ENCODE results near the gene KRTAP2-1.
"Not testable (repeated sequence)": the region's sequence is repeated elsewhere in the genome, so short reads cannot be mapped to it uniquely, and the experiment has no call there.

KRTAP2-1 gene

DNA sequence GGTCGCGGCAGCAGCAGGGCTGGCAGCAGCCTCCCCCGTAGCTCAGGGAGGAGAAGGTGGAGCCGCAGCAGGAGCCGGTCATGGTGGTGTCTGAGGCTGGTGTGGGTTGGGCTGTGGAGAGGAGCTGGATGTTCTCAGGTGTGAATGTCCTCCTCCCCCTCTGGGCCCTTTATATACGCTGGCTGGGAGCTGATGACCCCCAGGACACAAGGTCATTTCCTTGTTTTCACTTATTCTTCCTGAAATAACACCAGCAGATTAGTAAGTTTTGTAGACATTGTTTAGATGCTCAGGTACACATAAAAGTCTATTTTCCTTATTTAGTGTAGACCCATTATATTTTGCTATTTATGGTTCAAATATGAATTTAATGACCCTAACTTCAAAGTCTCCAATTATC is 8.0 kb upstream of the KRTAP2-1 start, which contains the start of gene KRTAP2-2:
Gene KRTAP2-2, minus strand, starts transcription at position 101 of the 400 bp plus-strand sequence. Its CDS starts 19 bp downstream, at position 82.
- not testable (repeated sequence) for DNase-seq

DNA sequence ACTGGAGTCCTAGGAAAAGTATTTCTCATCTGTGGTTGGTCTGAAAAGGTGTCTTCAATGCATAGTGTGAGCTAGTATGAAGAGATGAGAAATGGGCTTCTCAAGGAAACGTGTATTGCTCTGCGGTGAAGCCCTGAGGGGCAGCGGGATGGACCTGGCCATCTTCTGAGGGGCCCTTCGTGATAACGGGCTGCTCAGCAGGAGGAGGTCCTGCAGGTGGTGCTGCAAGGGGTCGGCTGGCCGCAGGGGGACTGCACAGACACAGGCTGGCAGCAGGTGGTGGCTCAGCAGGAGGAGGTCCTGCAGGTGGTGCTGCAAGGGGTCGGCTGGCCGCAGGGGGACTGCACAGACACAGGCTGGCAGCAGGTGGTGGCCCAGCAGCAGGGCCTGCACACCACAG is 7.4 kb upstream of the KRTAP2-1 start:
- DNase-seq, result not testable (repeated sequence)

DNA sequence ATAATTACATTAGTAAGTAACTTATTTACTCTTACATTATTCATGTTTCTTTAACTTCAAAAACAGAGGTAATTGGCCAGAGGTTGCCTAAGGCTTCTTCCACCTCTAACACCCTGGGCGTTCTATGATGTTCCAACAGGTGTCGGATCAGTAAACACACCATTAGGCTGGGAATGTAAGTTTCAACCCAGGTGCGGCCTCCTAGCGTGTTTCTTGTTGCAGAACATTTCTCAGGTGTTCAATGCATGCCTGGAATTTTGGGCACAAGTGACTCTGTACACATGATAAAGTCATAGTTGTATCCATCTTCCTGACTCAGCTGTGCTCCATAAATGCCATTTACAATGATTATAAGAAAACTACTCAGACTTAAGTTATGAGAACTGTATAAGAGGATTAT is 6.9 kb upstream of the KRTAP2-1 start:
- no peak for DNase-seq

DNA sequence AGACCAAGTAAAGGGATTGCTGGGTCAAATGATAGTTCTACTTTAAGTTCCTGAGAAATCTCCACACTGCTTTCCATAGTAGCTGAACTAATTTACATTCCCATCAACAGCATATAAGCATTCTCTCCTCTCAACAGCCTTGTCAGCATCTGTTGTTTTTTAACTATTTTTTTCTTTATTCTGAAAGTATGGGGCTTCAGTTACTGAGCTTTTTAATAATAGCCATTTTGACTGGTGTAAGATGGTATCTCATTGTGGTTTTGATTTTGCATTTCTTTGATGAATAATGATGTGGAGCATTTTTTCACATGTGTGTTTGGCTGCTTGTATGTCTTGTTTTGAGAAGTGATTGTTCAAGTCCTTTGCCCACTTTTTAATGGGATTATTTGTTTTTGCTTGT is 5.5 kb upstream of the KRTAP2-1 start:
- DNase-seq, result no peak

DNA sequence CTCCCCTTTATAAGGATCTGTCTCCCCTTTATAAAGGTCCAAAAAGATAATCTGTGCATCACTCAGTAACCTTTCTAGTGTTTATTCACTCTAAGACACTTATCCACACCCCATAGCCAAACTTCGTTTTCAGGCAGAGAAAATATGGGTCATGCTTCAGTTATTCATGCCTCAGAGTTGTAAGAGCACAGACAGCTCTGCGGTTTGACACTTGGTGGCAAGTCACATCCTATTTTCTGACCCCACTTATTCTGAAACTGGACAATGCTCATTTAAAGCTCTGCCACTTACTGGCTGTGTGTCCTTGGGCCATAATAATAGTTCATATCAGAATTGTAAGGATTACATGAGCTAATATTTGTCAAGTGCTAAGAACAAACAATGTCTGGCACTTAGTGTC is 2.0 kb upstream of the KRTAP2-1 start:
- DNase-seq, result no peak

DNA sequence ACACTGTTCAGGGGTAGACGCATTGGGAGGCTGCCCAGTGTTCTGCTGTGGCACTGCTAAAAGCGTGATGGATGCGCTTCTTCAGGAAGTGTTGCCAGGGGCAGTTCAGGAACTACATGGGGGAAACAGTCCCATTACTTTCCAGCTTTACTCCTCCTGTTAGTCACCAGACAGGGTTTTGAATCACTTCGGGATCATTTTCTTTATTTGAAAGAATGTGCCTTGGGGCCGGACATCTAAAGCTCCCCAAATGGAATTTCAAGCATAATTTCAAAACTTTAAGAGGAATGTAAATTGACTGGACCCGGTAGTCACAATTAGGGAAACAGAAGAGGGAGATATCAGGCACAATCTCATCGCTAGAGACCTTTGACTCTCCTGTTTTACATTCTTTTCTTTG is 1.3 kb upstream of the KRTAP2-1 start:
- DNase-seq, result no peak

DNA sequence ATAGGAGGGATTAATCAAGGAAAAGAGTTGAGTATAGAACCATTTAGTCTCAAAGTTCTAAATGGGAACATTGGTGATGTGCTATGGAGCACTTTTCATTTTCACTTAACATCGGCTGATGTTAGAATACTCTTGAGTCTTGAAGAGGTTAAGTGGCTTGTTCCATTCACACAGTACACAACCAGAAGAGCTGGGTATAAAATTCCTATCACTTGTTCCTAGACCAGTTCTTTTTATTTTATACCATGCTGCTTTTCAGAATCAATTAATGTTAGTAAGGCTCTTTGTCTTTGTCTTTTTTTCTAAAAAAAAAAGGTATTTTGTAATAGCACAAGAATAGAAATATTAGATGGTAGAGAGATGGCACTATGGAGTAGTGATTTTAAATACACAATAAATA is 4.2 kb downstream of the KRTAP2-1 start:
- DNase-seq, result no peak

DNA sequence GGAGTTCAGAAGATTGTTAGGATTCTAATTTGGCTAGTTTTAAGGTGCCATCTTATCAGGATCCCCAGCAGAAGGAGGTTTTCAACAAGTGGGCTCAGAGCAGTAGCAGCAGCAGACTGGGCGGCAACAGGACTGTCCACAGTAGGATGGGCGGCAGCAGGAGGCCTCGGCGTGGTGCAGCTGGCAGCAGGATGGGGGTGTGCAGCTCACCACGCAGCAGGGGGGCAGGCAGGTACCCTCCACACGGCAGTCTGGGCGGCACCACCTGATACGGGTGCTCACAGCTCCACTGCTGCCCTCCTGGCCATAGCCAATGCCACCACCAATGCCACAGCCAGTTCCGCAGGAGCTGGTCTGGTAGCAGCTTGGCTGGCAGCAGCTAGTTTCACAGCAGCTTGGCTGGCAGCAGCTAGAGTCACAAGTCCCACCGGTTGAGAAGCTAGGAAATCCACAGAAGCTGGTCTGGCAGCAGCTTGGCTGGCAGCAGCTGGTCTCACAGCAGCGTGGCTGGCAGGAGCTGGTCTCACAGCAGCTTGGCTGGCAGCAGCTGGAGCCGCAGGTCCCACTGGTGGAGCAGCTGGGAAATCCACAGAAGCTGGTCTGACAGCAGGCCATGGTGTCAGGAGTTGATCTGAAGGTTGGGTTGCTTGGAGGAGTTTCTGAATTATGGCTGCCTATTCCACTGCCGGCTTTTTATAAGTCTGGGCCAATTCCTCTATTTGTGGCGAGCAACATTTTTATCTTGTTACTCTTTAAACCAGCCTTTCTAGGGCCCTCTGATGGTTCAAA is 6.1 kb downstream of the KRTAP2-1 start, which contains the start of gene KRTAP1-1:
Gene KRTAP1-1, minus strand, starts transcription at position 668 of the 789 bp plus-strand sequence. Its CDS starts 53 bp downstream, at position 615.
- not testable (repeated sequence) for DNase-seq

DNA sequence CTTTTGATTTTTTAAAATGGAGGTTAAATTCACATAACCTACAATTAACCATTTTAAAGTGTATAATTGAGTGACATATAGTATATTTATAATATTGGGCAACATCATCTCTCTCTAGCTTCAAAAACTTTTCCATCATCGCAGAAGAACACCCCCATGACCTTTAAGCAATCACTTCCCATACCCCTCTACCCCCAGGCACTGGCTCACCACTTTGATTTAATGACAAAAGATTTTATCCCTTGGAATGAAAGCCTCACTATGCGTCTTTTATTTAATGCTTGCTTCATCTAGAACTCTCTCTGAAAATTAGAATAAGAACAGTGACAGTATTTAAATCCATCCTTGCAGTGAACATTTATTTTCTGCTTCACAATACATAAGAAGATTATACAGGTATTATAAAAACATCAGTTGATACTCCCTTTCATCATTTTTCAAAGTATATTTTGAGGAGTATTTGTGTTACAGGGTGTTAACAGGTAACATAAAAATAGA is 9.2 kb downstream of the KRTAP2-1 start:
- DNase-seq, result no peak

DNA sequence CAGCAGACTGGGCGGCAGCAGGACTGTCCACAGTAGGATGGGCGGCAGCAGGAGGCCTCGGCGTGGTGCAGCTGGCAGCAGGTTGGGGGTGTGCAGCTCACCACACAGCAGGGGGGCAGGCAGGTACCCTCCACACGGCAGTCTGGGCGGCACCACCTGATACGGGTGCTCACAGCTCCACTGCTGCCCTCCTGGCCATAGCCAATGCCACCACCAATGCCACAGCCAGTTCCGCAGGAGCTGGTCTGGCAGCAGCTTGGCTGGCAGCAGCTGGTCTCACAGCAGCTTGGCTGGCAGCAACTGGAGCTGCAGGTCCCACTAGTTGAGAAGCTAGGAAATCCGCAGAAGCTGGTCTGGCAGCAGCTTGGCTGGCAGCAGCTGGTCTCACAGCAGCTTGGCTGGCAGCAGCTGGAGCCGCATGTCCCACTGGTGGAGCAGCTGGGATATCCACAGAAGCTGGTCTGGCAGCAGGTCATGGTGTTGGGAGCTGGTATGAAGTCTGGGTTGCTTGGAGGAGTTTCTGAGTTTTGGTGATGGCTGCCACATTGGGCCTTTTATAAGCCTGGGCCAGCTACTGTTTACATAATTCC is 12.7 kb downstream of the KRTAP2-1 start, which contains the start of gene KRTAP1-3:
Gene KRTAP1-3, minus strand, starts transcription at position 529 of the 590 bp plus-strand sequence. Its CDS starts 53 bp downstream, at position 476.
- not testable (repeated sequence) for DNase-seq

DNA sequence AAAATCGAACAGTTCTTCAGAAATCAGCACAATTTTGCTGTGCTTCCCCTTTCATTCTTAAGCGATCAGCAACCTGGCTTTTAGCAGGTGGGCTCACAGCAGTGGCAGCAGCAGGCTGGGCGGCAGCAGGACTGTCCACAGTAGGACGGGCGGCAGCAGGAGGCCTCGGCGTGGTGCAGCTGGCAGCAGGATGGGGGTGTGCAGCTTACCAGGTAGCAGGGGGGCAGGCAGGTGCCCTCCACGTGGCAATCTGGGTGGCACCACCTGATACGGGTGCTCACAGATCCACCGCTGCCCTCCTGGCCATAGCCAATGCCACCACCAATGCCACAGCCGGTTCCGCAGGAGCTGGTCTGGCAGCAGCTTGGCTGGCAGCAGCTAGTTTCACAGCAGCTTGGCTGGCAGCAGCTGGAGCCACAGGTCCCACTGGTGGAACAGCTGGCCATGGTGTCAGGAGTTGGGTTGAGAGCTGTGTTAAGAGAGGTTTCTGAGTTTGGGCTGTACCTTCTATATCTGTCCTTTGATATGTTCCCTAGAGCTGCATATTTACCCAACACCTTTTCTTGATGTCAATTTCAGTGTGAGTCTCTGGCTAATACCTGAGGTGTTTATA is 17.4 kb downstream of the KRTAP2-1 start, which contains the start of gene KRTAP1-4:
Gene KRTAP1-4, minus strand, starts transcription at position 563 of the 613 bp plus-strand sequence. Its CDS starts 117 bp downstream, at position 446.
- no peak for DNase-seq

DNA sequence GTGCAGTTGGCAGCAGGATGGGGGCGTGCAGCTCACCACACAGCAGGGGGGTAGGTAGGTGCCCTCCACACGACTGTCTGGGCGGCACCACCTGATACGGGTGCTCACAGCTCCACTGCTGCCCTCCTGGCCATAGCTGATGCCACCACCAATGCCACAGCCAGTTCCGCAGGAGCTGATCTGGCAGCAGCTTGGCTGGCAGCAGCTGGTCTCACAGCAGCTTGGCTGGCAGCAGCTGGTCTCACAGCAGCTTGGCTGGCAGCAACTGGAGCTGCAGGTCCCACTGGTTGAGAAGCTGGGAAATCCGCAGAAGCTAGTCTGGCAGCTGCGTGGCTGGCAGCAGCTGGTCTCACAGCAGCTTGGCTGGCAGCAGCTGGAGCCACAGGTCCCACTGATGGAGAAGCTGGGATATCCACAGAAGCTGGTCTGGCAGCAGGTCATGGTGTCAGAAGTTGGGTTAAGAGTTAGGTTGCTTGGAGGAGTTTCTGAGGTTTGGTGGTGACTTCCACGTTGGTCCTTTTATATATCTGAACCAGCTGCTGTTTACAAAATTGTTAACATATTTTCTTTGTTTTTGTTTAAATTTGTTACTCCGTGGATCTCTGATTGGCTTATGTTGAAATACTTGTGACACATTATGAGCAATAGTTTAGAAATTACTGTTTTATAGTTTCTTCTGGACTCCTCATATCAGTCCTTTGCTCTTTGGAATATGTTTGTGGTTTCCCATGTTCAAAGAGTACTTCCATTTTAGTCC is 20.2 kb downstream of the KRTAP2-1 start, which contains the start of gene KRTAP1-5:
Gene KRTAP1-5, minus strand, starts transcription at position 494 of the 757 bp plus-strand sequence. Its CDS starts 53 bp downstream, at position 441.
- no peak for DNase-seq

DNA sequence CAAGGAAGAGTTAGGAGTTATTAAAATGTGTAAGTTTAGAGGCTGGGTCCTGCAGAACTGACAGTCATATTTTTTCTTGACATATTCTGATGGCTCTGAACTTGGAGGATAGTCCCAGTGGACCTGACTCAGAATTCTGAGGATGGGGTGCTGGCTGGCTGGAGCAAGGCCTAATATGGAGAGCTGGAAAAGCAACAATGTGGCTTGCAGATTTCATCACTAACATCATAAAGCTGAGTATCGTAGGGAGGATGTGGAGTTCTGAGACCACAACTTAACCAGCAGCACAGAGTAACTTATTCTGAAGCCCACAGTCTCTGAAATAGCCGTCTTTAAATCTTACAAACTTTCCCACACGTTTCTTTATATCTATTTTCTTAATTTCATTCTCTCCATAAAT is 22.4 kb downstream of the KRTAP2-1 start:
- no peak for DNase-seq

DNA sequence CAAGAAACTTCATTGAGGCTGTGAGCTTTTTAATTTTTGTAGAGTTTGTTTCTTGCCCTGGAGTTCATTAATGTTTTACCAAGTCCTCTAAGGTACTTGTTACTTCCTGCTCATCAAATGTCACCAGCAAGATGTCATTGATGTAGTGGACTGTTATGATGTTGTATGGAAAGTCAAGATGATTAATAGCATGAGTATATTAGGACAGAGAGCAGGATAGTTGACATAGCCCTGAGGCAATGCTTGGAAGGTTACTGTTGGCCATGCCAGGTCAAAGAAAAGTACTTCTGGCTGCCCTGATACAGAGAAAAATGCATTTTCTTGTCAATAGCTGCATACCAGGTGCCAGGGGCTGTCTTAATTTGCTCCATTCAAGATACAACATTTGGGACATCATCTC is 26.8 kb downstream of the KRTAP2-1 start:
- DNase-seq, result no peak

DNA sequence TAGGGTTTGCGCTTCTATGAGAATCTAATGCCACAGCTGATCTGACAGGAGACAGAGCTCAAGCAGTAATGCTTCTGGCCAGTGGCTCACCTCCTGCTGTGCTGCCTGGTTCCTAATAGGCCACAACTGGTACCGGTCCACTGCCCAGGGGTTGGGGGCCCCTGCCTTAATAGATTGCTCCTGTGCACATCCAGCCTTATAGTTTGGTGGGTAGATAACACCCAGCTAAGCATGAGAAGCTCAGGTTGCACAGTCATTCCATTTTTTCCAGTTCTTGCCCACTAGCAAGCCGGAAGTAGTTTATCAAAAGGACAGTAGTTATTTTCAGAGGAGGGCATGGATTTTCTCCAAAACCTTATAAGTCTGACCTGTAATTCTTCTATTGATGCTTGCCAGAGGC is 27.7 kb downstream of the KRTAP2-1 start:
- no peak for DNase-seq

DNA sequence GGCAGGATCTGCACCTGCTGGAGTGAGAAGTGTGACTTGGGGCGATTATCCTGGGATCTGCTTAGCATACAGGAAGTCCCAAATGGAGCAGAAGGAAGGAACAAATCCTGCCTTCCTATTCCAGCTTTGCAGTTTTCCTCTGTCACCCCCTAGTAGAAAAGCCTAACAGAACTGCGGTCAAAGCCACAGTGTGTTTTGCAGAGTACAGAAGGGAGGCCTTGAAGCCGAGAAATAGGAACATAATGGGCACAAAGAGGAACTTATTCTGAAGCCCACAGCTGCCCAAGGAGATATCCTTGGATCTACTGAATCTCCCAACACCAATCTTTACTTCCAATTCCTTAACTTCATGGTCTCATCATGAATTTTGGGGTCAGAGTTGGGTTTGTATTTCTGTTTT is 28.6 kb downstream of the KRTAP2-1 start:
- no peak for DNase-seq

DNA sequence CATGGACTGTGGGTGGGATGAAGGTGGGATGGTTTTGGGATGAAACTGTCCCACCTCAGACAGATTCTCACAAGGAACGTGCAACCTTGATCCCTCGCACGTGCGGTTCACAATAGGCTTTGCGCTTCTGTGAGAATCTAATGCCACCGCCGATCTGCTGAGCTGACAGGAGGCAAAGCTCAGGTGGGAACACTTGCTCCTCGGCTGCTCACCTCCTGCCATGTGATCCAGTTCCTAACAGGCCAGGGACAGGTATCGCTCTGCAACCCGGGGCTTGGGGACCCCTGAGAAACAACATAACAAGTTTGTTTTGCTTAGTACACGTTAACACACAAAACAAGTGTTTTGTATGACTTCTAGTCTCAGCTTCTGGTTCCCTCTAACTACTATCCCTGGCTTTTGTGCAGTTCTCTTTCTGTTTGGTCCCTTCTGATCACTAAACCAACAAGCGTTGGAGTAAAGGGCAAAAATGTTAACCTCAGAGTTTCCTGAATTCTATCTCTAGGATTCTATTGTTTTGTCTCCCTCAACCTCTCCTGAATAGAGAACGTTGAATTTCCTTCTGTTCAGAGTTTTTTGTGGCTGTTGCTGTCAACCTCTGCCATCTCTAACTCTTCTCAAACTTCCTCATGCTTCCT is 30.4 kb downstream of the KRTAP2-1 start:
- DNase-seq, result no peak

DNA sequence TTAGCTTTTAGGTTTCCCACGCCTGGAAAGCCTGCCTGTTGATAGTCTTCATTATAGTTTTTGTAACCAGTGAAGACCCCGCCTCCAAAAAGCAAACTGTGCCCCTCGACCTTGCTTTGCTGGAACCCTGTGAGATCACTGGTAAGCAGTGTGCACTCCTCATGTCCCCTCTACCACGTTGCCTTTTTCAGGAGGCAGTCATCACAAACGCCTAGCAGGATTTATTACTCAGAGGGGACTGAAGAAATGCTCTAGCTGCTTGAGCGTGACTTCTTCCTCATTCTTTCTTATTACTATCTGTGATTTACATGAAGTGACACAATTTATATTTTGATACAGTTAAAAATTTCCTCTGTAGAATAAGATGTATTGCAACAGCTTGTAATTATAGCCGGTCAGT is 31.7 kb downstream of the KRTAP2-1 start:
- no peak for DNase-seq

DNA sequence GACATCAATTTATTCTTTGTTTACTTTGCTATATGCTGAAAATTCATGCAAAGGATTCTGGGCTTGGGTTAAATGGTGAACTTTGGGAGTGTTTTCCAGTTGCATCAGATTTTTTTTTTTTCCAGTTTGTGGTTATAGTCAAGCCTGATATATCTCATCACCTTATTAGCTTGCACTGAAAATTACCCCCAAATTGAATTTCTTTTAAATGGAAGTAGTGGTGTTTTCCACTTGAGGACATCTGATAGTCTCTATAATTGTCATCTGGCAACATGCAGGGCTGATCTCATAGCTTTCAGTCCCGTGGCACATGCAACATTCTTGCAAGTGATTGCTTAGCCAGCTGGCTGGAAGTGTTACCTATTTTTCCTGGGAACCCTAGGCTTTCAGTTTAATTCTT is 33.5 kb downstream of the KRTAP2-1 start:
- DNase-seq, result no peak

DNA sequence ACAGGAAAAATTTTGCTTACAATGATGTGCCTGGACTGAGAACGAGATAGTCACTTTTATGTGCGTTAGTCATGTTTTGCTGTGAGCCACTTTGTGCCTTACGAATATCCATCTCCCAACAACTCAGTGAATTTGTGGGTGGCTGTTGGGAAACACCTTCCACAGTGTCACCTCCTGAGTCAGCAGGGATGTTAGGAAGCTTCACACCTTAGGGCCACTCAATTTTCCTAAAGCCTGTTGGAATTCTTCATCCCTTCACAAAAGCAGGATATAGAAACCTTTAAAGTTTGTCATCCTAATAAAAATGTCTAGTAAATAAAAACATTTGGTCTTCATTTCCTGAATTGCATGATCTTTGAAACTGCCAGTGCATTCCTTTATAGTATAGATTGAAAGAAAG is 33.9 kb downstream of the KRTAP2-1 start:
- DNase-seq, result no peak

DNA sequence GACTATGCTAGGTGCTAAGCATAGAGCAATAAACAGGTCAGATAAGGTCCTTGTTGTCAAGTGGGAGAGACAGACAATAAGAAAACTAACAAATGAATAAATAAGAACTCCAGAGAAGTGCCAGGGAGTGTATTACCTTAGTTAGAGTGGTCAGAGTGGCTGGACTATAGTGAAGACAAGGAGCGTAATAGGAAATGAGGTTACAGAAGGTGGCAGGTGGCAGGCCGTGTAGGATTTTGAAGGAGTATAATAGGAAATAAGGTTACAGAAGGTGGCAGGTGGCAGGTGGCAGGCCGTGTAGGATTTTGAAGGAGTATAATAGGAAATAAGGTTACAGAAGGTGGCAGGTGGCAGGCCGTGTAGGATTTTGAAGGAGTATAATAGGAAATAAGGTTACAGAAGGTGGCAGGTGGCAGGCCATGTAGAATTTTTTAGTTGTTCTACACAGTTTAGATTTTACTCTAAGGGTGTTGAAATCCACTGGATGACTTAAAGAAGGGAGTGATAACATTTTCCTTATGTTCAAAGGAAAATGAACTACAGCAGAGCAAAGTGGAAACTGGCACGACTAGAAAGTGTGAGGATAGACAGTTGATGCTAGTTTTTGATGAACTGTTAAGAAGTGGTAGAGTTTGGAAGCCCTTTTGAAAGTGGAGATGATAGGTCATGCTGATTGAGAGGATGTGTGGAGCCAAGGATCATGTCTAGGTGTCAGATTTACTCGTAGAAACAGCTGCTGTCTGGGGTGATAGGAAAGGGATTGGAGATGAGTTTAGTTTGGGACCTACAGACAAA is 34.6 kb downstream of the KRTAP2-1 start:
- DNase-seq, result no peak
